ENCODE measurements around the gene ILRUN. TPM values are rescaled to one million over a fixed set of nuclear protein-coding genes. Genes with fewer than 3 reads are reported as not detected.

ILRUN gene
- total RNA-seq, 1 experiment from 2014 or later: 64.6 TPM

- Histone ChIP-seq H4K91ac (ENCODE audit: insufficient read length, low read depth, low read length) (no peak overlapping the region), H2BK120ac (ENCODE audit: low read depth, low read length, poor library complexity, severe bottlenecking) (no peak overlapping the region), H3K27me3 (ENCODE audit: insufficient read depth, low read length) (no peaks in the 10 kb centered on the region), H3K23ac (ENCODE audit: insufficient read length, low read depth, low read length) (no peak overlapping the region), H4K5ac (ENCODE audit: insufficient read length, low read depth, low read length) (no peak overlapping the region), H4K8ac (replicated peaks; ENCODE audit: insufficient read length, low read depth, low read length) (no peak overlapping the region), H2BK12ac (ENCODE audit: insufficient read length, low read depth, low read length) (no peak overlapping the region), H3K56ac (ENCODE audit: insufficient read length, low read depth, low read length) (no peak overlapping the region), H2BK5ac (ENCODE audit: insufficient read length, low read length) (no peak overlapping the region), H2BK20ac (ENCODE audit: low read depth, low read length, poor library complexity, severe bottlenecking) (no peak overlapping the region), H3K79me1 (ENCODE audit: insufficient read depth, low read depth, low read length, poor library complexity, severe bottlenecking) (peaks cover 2% of the 10 kb centered on the region), H2AK5ac (ENCODE audit: insufficient read length, low read length) (no peak overlapping the region), H4K20me1 (ENCODE audit: control insufficient read depth, insufficient read depth, insufficient read length) (no peaks in the 10 kb centered on the region), H3K4ac (ENCODE audit: low read depth, low read length) (no peak overlapping the region), H3T11ph (ENCODE audit: low read length) (no peak overlapping the region), H2AFZ (ENCODE audit: low read length) (no peak overlapping the region), H3K4me1 (ENCODE audit: insufficient read depth, low read length) (no peaks in the 10 kb centered on the region), H3K9me3 (ENCODE audit: control insufficient read depth, low read depth, low read length) (no peaks in the 10 kb centered on the region), H3K9ac (ENCODE audit: extremely low read depth, insufficient read length, low read length) (no peak overlapping the region), H3K79me2 (ENCODE audit: insufficient read depth, low read length) (peaks cover 1% of the 10 kb centered on the region; the same call in 1 of the 2 replicates), H3K23me2 (ENCODE audit: insufficient read length, low read depth, low read length, poor library complexity, severe bottlenecking) (peaks cover 4% of the 10 kb centered on the region), H3K18ac (ENCODE audit: insufficient read length, low read depth, low read length) (no peak overlapping the region), H2BK15ac (ENCODE audit: low read depth, low read length) (no peak overlapping the region), H3K27ac (ENCODE audit: insufficient read length, low read depth, low read length) (no peak overlapping the region), H3K4me2 (ENCODE audit: insufficient read depth, insufficient read length, low read length) (no peak overlapping the region), H3K14ac (ENCODE audit: insufficient read depth, low read length) (no peak overlapping the region)
- no CpG with 5 or more reads among the region's 9 CpGs for WGBS (ENCODE audit: extremely low coverage, insufficient read length, low lambda C conversion rate)
- Mint-ChIP-seq H3K4me3 (no peak overlapping the region), H3K27me3 (ENCODE audit: low read depth) (no peaks in the 10 kb centered on the region; the same call in 1 of the 2 replicates), H3K27ac (peak overlapping the region in 2 of 3 experiments; percentile 34 to 37; a peak in 3 of 7 replicates), H3K9me3 (no peaks in the 10 kb centered on the region), H3K4me1 (peaks cover 6 to 10% of the 10 kb centered on the region in 2 experiments), H3K36me3 (ENCODE audit: insufficient read depth in 1 of 3, low read depth in 3 of 3) (no peaks in the 10 kb centered on the region; a peak in 1 of 7 replicates)
- DNase-seq: no peak
- no peak for TF ChIP-seq CTCF (conservative IDR thresholded peaks at IDR 0.05)
Observed at GRCh38 chr6:34701199-34701598, 4.6 kb upstream of the ILRUN start.
